Mesodermal cell (in vitro differentiated cells): Measurements from ENCODE around the gene IFIT3.

ENCODE experiments used
- H3K27ac ChIP-seq: 2 replicates; pipeline ENCODE4 v1.7.0; 2013; ENCODE audit warnings: mild to moderate bottlenecking, low read depth, low read length, moderate library complexity; ENCODE audit not compliant: severe bottlenecking
- H3K36me3 ChIP-seq: 2 replicates; pipeline ENCODE4 v1.7.1; 2013; ENCODE audit warnings: mild to moderate bottlenecking, low read length, moderate library complexity; ENCODE audit not compliant: control insufficient read depth, insufficient read depth
- H3K4me1 ChIP-seq: one replicate; pipeline ENCODE4 v1.7.1; 2013; ENCODE audit warnings: mild to moderate bottlenecking, low read length; ENCODE audit not compliant: insufficient read depth, control insufficient read depth, poor library complexity, severe bottlenecking
- H3K4me3 ChIP-seq: 2 replicates; pipeline ENCODE4 v1.7.0; 2013; ENCODE audit warnings: low read length, control low read depth, mild to moderate bottlenecking; ENCODE audit not compliant: insufficient read depth, poor library complexity, severe bottlenecking; ENCODE audit errors: extremely low read depth
- H3K9me3 ChIP-seq: 2 replicates; pipeline ENCODE4 v1.7.1; 2013; ENCODE audit warnings: mild to moderate bottlenecking, low read length, moderate library complexity; ENCODE audit not compliant: control insufficient read depth
- WGBS, 2 experiments: methylation state at CpG; one replicate each; pipeline ENCODE4 v1.1.5; 2013; ENCODE audit warnings: missing lambda C conversion rate in 2 of 2; ENCODE audit not compliant: insufficient coverage in 2 of 2; 5-methylcytosine and 5-hydroxymethylcytosine counted together

IFIT3 gene

GRCh38 chr10:89304026-89304425, 23.8 kb upstream of the IFIT3 start:
- no peak overlapping the region for H3K4me3 ChIP-seq
- no peaks in the 10 kb centered on the region for H3K36me3 ChIP-seq
- no peaks in the 10 kb centered on the region for H3K4me1 ChIP-seq
- no peaks in the 10 kb centered on the region for H3K9me3 ChIP-seq
- 97 to 100% methylated on average over 3 to 4 of the region's 4 CpGs for WGBS, 2 experiments
- H3K27ac ChIP-seq = no peak overlapping the region

DNA sequence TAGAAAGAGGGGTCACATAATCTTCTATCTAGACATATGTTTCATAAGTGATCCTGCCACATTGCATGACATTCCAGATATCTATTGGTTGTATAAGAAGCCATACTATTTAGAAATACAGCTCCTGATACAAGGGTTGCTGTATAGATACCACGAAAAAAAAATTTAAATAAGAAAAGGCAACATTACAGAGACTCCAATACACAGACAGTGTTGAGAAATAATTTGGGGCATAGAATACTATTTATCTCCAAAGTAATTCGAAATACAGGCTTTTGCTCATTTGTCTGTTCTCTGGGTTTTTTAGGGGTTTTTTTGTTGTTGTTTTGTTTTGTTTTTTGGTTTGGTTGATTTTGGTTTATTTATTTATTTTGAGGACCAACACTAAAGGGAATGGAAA, 23.4 kb upstream of the IFIT3 start:
- Histone ChIP-seq H3K27ac (no peak overlapping the region), H3K4me3 (no peak overlapping the region), H3K36me3 (no peaks in the 10 kb centered on the region), H3K4me1 (no peaks in the 10 kb centered on the region), H3K9me3 (no peaks in the 10 kb centered on the region)
- WGBS, 2 experiments = no CpG with 5 or more reads among the region's 2 CpGs

GRCh38 chr10:89304925-89305324, 22.9 kb upstream of the IFIT3 start:
- Histone ChIP-seq H3K4me1 (no peaks in the 10 kb centered on the region), H3K27ac (no peak overlapping the region), H3K9me3 (no peaks in the 10 kb centered on the region), H3K4me3 (no peak overlapping the region), H3K36me3 (no peaks in the 10 kb centered on the region)

GRCh38 chr10:89305766-89306433, 21.9 kb upstream of the IFIT3 start:
- 94 to 98% methylated on average over 8 to 9 of the region's 9 CpGs for WGBS, 2 experiments
- H3K36me3 ChIP-seq = no peaks in the 10 kb centered on the region
- no peaks in the 10 kb centered on the region for H3K4me1 ChIP-seq
- no peaks in the 10 kb centered on the region for H3K9me3 ChIP-seq
- H3K4me3 ChIP-seq = no peak overlapping the region
- H3K27ac ChIP-seq = no peak overlapping the region

DNA sequence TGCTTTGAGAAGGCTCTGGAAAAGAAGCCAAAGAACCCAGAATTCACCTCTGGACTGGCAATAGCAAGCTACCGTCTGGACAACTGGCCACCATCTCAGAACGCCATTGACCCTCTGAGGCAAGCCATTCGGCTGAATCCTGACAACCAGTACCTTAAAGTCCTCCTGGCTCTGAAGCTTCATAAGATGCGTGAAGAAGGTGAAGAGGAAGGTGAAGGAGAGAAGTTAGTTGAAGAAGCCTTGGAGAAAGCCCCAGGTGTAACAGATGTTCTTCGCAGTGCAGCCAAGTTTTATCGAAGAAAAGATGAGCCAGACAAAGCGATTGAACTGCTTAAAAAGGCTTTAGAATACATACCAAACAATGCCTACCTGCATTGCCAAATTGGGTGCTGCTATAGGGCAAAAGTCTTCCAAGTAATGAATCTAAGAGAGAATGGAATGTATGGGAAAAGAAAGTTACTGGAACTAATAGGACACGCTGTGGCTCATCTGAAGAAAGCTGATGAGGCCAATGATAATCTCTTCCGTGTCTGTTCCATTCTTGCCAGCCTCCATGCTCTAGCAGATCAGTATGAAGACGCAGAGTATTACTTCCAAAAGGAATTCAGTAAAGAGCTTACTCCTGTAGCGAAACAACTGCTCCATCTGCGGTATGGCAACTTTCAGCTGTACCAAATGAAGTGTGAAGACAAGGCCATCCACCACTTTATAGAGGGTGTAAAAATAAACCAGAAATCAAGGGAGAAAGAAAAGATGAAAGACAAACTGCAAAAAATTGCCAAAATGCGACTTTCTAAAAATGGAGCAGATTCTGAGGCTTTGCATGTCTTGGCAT, 21.1 kb upstream of the IFIT3 start:
- 98% methylated on average over 12 to 13 of the region's 13 CpGs for WGBS, 2 experiments
- Histone ChIP-seq H3K27ac (no peak overlapping the region), H3K4me3 (no peak overlapping the region), H3K9me3 (no peaks in the 10 kb centered on the region), H3K36me3 (no peaks in the 10 kb centered on the region), H3K4me1 (no peaks in the 10 kb centered on the region)

DNA sequence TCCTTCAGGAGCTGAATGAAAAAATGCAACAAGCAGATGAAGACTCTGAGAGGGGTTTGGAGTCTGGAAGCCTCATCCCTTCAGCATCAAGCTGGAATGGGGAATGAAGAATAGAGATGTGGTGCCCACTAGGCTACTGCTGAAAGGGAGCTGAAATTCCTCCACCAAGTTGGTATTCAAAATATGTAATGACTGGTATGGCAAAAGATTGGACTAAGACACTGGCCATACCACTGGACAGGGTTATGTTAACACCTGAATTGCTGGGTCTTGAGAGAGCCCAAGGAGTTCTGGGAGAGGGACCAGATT, 20.6 kb upstream of the IFIT3 start:
- Histone ChIP-seq H3K27ac (no peak overlapping the region), H3K4me1 (no peaks in the 10 kb centered on the region), H3K36me3 (no peaks in the 10 kb centered on the region), H3K4me3 (no peak overlapping the region), H3K9me3 (no peaks in the 10 kb centered on the region)

DNA sequence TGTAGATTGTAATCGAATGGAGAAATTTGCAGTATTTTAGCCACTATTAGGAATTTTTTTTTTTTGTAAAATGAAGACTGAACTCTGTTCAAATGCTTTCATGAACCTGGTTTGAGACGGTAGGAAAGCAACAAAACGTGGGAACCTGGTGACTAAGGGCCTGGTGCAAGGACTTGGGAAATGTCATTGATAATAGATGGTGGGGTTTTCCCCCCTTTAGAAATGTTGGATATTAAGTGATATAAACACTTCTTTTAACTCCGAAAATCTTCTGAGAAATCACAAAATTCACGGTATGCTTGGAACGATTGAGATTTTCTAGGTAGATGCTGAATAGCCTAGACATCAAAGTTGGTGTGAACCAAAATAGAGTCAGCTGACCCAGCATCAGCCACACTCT, 19.5 kb upstream of the IFIT3 start:
- H3K4me1 ChIP-seq = no peaks in the 10 kb centered on the region

DNA sequence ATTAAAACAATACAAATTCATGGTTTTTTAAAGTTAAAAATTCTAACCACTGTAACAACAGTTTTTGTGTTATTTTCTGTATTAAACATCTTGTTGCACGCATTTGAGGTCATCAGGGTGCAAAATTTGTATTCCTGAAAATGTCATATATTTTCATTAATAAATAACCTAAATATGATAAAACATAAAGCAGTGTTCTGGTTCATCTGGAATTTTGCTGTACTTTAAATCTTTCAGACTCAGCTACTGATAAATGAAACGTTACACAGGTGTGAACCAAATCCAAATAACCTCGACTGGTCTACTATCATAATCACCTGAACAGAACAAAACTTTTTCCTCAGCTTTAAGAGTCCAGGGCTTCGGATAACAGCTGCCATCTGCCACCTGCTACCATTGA, 19.1 kb upstream of the IFIT3 start:
- H3K9me3 ChIP-seq = no peaks in the 10 kb centered on the region
- no peak overlapping the region for H3K4me3 ChIP-seq
- H3K4me1 ChIP-seq = no peaks in the 10 kb centered on the region
- no peak overlapping the region for H3K27ac ChIP-seq
- no peaks in the 10 kb centered on the region for H3K36me3 ChIP-seq
- WGBS, 2 experiments = 96 to 100% methylated on average over 2 to 3 of the region's 4 CpGs

More for the DNA sequence above, 19.5 kb upstream of the IFIT3 start:
- Histone ChIP-seq H3K36me3 (no peaks in the 10 kb centered on the region), H3K4me3 (no peak overlapping the region), H3K27ac (no peak overlapping the region), H3K9me3 (no peaks in the 10 kb centered on the region)
- 88 to 89% methylated on average over 4 of the region's 6 CpGs for WGBS, 2 experiments

DNA sequence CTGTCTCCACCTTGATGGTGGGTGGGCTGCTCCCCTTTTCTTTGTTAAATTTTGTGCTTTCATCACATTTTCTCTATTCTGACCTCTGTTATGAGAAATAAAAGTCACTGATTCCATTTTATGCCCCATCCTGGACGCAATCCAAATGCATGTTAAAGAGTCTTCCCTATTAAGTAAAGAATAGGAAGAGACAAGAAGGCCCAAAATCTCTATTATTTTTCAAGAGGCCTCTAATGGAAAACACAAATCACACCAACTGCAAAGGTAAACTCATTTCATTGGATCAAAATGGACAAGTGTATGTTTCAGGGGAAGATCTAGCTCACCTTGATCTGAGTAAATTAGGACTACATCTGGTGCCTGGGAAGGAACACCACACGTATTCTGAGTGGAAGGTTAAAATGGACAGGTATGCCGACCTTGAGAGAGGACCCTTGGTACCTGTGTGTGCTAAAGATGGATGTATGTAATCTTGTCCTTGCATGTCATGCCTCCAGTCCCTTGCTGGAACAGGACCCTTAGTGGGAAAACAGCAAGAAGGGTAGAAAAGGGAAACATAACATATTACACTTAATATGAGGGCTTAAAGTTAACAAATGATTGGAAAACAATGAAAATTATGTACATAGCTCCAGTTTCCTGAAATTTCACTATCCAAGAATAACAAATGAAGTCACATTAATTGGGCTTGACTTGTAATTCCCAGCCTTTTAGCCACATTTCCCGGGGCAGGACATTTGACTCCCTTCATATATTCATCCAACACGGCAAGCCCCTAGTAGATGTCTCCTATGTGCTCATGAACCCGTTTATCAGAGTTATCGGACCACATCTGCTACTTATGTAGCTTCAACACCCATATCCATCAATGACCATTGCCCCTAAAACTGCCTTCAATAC, 18.4 kb upstream of the IFIT3 start:
- Histone ChIP-seq H3K4me1 (no peaks in the 10 kb centered on the region), H3K9me3 (no peaks in the 10 kb centered on the region), H3K4me3 (no peak overlapping the region), H3K27ac (no peak overlapping the region), H3K36me3 (no peaks in the 10 kb centered on the region)
- WGBS, 2 experiments = 90 to 94% methylated on average over 5 to 6 of the region's 7 CpGs

- 92% methylated on average over 2 of the region's 2 CpGs; no CpG with 5 or more reads in 1 of the 2 experiments for WGBS, 2 experiments
- Histone ChIP-seq H3K36me3 (no peaks in the 10 kb centered on the region), H3K27ac (no peak overlapping the region), H3K4me1 (no peaks in the 10 kb centered on the region), H3K4me3 (no peak overlapping the region), H3K9me3 (no peaks in the 10 kb centered on the region)
Measured at GRCh38 chr10:89310056-89310893, 17.5 kb upstream of the IFIT3 start.
